Hepatocyte (in vitro differentiated cells): ENCODE measurements around the gene HBG1. TPM values are rescaled to one million over a fixed set of nuclear protein-coding genes. Genes with fewer than 3 reads are reported as not detected.

Experiments
- DNase-seq: peaks from one replicate; pipeline ENCODE4 v3.0.0-alpha.2; 2016; ENCODE audit warnings: low spot score
- H2AFZ ChIP-seq: fragments of 200-600 bp; sonication (generic); 2 replicates; pipeline ENCODE4 v1.6.0; 2016; ENCODE audit warnings: antibody characterized with exemption, mild to moderate bottlenecking
- H3K27ac ChIP-seq: fragments of 200-600 bp; sonication (generic); 2 replicates; pipeline ENCODE4 v1.5.1; 2016; ENCODE audit warnings: mild to moderate bottlenecking
- H3K27me3 ChIP-seq: fragments of 200-600 bp; sonication (generic); 2 replicates; pipeline ENCODE4 v1.6.1; 2016
- H3K36me3 ChIP-seq: fragments of 200-600 bp; sonication (generic); replicated peaks from 2 replicates; pipeline ENCODE4 v1.5.1; 2016; ENCODE audit warnings: low read depth; ENCODE audit not compliant: insufficient read depth
- H3K4me1 ChIP-seq: fragments of 200-600 bp; sonication (generic); 2 replicates; pipeline ENCODE4 v1.5.1; 2016; ENCODE audit warnings: mild to moderate bottlenecking, moderate library complexity; ENCODE audit not compliant: insufficient read depth
- H3K4me2 ChIP-seq: fragments of 200-600 bp; sonication (generic); 2 replicates; pipeline ENCODE4 v1.6.0; 2016
- H3K4me3 ChIP-seq: fragments of 200-600 bp; sonication (generic); 2 replicates; pipeline ENCODE4 v1.5.1; 2016; ENCODE audit warnings: mild to moderate bottlenecking
- H3K79me2 ChIP-seq: fragments of 200-600 bp; sonication (generic); 2 replicates; pipeline ENCODE4 v1.6.0; 2017; ENCODE audit warnings: mild to moderate bottlenecking
- H3K9me2 ChIP-seq: fragments of 200-600 bp; sonication (generic); replicated peaks from 2 replicates; pipeline ENCODE4 v1.6.0; 2017; ENCODE audit warnings: mild to moderate bottlenecking; ENCODE audit not compliant: insufficient read depth
- H3K9me3 ChIP-seq: fragments of 200-600 bp; sonication (generic); 2 replicates; pipeline ENCODE4 v1.5.1; 2016; ENCODE audit warnings: low read depth, mild to moderate bottlenecking
- H4K20me1 ChIP-seq: fragments of 200-600 bp; sonication (generic); 2 replicates; pipeline ENCODE4 v1.6.0; 2016; ENCODE audit warnings: mild to moderate bottlenecking; ENCODE audit not compliant: insufficient read depth, poor library complexity, severe bottlenecking
- EZH2 ChIP-seq: fragments of 200-600 bp; sonication (generic); IDR thresholded peaks from 2 replicates; pipeline ENCODE4 v1.6.1; 2016; ENCODE audit warnings: antibody characterized with exemption, mild to moderate bottlenecking, borderline replicate concordance
- EZH2phosphoT487 ChIP-seq: fragments of 200-600 bp; sonication (generic); IDR thresholded peaks from one replicate; pipeline ENCODE4 v1.6.1; 2018; ENCODE audit warnings: antibody characterized with exemption, mild to moderate bottlenecking, low read depth, moderate library complexity; ENCODE audit not compliant: unreplicated experiment, severe bottlenecking
- whole genome bisulfite sequencing: methylation state at CpG from one replicate; pipeline ENCODE4 v1.1.6; 2016; ENCODE audit warnings: low lambda C conversion rate; ENCODE audit errors: missing lambda C conversion rate; 5-methylcytosine and 5-hydroxymethylcytosine counted together
- polyA plus RNA-seq: library from polyadenylated mRNA; unstranded; fragments of >200 nt; fragmentation: Nextera tagmentation; extraction: Ambion mirVana; gene quantifications from 2 replicates; pipeline ENCODE4 v1.2.1, GENCODE V29; 2016
- total RNA-seq: library from RNA; depleted of rRNA; stranded (reverse); fragments of >200 nt; gene quantifications from 2 replicates; pipeline ENCODE4 v1.2.3, GENCODE V29; 2014
- TF ChIP-seq, protein P1 (sequence below): fragments of 200-600 bp; sonication (generic); IDR thresholded peaks from 2 replicates; pipeline ENCODE4 v1.5.1; 2016; ENCODE audit warnings: antibody characterized with exemption, mild to moderate bottlenecking; ENCODE audit not compliant: poor library complexity

HBG1 gene
- total and polyA plus RNA-seq, 2 experiments from 2014 or later, result not detected

DNA sequence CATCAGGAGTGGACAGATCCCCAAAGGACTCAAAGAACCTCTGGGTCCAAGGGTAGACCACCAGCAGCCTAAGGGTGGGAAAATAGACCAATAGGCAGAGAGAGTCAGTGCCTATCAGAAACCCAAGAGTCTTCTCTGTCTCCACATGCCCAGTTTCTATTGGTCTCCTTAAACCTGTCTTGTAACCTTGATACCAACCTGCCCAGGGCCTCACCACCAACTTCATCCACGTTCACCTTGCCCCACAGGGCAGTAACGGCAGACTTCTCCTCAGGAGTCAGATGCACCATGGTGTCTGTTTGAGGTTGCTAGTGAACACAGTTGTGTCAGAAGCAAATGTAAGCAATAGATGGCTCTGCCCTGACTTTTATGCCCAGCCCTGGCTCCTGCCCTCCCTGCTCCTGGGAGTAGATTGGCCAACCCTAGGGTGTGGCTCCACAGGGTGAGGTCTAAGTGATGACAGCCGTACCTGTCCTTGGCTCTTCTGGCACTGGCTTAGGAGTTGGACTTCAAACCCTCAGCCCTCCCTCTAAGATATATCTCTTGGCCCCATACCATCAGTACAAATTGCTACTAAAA is 22.8 kb downstream of the HBG1 start, which contains the start of gene HBB:
HBB (minus strand) TSS at position 340 of the 579 bp plus-strand sequence; CDS start at position 290, 50 bp downstream.
- Histone ChIP-seq H3K36me3 (no peaks in the 10 kb centered on the region), H3K27me3 (no peaks in the 10 kb centered on the region), H3K79me2 (no peaks in the 10 kb centered on the region), H3K4me2 (no peak within 1 kb of the TSS), H4K20me1 (no peaks in the 10 kb centered on the region), H3K27ac (no peak within 1 kb of the TSS), H3K9me2 (no peaks in the 10 kb centered on the region), H3K9me3 (no peaks in the 10 kb centered on the region), H3K4me1 (no peaks in the 10 kb centered on the region), H3K4me3 (no peak within 1 kb of the TSS), H2AFZ (no peak within 1 kb of the TSS)
- DNase-seq, result no peak
- WGBS, result 93% methylated on average over 3 of the region's 3 CpGs
- no peak for TF ChIP-seq EZH2phosphoT487
- no peak for TF ChIP-seq EZH2

DNA sequence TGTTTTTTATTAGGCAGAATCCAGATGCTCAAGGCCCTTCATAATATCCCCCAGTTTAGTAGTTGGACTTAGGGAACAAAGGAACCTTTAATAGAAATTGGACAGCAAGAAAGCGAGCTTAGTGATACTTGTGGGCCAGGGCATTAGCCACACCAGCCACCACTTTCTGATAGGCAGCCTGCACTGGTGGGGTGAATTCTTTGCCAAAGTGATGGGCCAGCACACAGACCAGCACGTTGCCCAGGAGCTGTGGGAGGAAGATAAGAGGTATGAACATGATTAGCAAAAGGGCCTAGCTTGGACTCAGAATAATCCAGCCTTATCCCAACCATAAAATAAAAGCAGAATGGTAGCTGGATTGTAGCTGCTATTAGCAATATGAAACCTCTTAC is 24.2 kb downstream of the HBG1 start:
- TF ChIP-seq EZH2phosphoT487, result no peak
- no peak for TF ChIP-seq EZH2
- TF ChIP-seq, protein P1, sequence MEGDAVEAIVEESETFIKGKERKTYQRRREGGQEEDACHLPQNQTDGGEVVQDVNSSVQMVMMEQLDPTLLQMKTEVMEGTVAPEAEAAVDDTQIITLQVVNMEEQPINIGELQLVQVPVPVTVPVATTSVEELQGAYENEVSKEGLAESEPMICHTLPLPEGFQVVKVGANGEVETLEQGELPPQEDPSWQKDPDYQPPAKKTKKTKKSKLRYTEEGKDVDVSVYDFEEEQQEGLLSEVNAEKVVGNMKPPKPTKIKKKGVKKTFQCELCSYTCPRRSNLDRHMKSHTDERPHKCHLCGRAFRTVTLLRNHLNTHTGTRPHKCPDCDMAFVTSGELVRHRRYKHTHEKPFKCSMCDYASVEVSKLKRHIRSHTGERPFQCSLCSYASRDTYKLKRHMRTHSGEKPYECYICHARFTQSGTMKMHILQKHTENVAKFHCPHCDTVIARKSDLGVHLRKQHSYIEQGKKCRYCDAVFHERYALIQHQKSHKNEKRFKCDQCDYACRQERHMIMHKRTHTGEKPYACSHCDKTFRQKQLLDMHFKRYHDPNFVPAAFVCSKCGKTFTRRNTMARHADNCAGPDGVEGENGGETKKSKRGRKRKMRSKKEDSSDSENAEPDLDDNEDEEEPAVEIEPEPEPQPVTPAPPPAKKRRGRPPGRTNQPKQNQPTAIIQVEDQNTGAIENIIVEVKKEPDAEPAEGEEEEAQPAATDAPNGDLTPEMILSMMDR, result no peak
- Histone ChIP-seq H3K9me2 (no peaks in the 10 kb centered on the region), H3K4me2 (no peak overlapping the region), H3K36me3 (no peaks in the 10 kb centered on the region), H3K27ac (no peak overlapping the region), H2AFZ (no peak overlapping the region), H3K27me3 (no peaks in the 10 kb centered on the region), H3K4me3 (no peak overlapping the region), H3K9me3 (no peaks in the 10 kb centered on the region), H4K20me1 (no peaks in the 10 kb centered on the region), H3K79me2 (no peaks in the 10 kb centered on the region), H3K4me1 (no peaks in the 10 kb centered on the region)
- WGBS, result 78% methylated on average over 2 of the region's 2 CpGs
- DNase-seq, result no peak

DNA sequence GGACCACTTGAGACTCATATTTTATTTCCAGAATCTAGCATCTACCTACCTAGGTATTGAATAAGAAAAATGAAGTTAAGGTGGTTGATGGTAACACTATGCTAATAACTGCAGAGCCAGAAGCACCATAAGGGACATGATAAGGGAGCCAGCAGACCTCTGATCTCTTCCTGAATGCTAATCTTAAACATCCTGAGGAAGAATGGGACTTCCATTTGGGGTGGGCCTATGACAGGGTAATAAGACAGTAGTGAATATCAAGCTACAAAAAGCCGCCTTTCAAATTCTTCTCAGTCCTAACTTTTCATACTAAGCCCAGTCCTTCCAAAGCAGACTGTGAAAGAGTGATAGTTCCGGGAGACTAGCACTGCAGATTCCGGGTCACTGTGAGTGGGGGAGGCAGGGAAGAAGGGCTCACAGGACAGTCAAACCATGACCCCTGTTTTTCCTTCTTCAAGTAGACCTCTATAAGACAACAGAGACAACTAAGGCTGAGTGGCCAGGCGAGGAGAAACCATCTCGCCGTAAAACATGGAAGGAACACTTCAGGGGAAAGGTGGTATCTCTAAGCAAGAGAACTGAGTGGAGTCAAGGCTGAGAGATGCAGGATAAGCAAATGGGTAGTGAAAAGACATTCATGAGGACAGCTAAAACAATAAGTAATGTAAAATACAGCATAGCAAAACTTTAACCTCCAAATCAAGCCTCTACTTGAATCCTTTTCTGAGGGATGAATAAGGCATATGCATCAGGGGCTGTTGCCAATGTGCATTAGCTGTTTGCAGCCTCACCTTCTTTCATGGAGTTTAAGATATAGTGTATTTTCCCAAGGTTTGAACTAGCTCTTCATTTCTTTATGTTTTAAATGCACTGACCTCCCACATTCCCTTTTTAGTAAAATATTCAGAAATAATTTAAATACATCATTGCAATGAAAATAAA is 24.8 kb downstream of the HBG1 start:
- no peak for TF ChIP-seq EZH2
- no peak for TF ChIP-seq EZH2phosphoT487
- TF ChIP-seq, protein P1, result no peak

DNA sequence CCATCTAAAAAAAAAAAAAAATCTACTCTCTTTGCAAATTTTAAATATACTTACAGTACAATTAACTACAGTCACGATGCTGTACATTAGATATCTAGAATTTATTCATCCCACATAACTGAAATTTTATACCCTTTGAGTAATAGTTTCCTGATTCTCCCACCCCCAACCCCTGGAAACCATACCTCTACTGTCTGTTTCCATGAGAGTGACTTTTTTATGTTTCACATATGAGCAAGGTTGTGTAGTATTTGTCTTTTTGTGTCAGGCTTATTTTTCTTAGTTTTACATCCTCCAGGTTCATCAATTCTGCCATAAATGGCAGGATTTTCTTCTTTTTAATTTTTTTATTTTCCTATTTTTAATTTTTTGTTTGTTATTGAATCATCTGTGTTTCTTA is 26.0 kb downstream of the HBG1 start:
- H3K9me2 ChIP-seq, result no peaks in the 10 kb centered on the region
- no peaks in the 10 kb centered on the region for H3K9me3 ChIP-seq
- no peak overlapping the region for H3K27ac ChIP-seq
- no peaks in the 10 kb centered on the region for H3K36me3 ChIP-seq
- no peak overlapping the region for H2AFZ ChIP-seq
- H3K4me2 ChIP-seq, result no peak overlapping the region
- TF ChIP-seq EZH2phosphoT487 (no peak), EZH2 (no peak)
- TF ChIP-seq, protein P1, result no peak
- H4K20me1 ChIP-seq, result no peaks in the 10 kb centered on the region
- H3K79me2 ChIP-seq, result no peaks in the 10 kb centered on the region
- WGBS, result 94% methylated on average over 1 of the region's 1 CpG
- H3K27me3 ChIP-seq, result no peaks in the 10 kb centered on the region
- H3K4me1 ChIP-seq, result no peaks in the 10 kb centered on the region
- no peak overlapping the region for H3K4me3 ChIP-seq
- no peak for DNase-seq

More for the DNA sequence above, 24.8 kb downstream of the HBG1 start:
- Histone ChIP-seq H3K4me2 (no peak overlapping the region), H3K36me3 (no peaks in the 10 kb centered on the region), H3K27me3 (no peaks in the 10 kb centered on the region), H3K4me1 (no peaks in the 10 kb centered on the region), H3K79me2 (no peaks in the 10 kb centered on the region), H3K27ac (no peak overlapping the region), H4K20me1 (no peaks in the 10 kb centered on the region), H3K9me2 (no peaks in the 10 kb centered on the region), H3K9me3 (no peaks in the 10 kb centered on the region), H2AFZ (no peak overlapping the region), H3K4me3 (no peak overlapping the region)
- WGBS, result 81% methylated on average over 6 of the region's 6 CpGs
- no peak for DNase-seq
